Left lobe of liver (tissue), 2 donors: ENCODE measurements around the gene CYP26C1. TPM values are rescaled to one million over a fixed set of nuclear protein-coding genes. Genes with fewer than 3 reads are reported as not detected.
A peak's percentile ranks its signal among the peaks of the same experiment; 100 is the strongest.
"Not testable (repeated sequence)": the region's sequence is repeated elsewhere in the genome, so short reads cannot be mapped to it uniquely, and the experiment has no call there.

Source experiments
- ATAC-seq: fragments of 200-7000 bp; cut with Tn5 transposase; one replicate; pipeline ENCODE4 v1.9.1; 2020; ENCODE audit warnings: mild to moderate bottlenecking, moderate library complexity
- DNase-seq: peaks from one replicate; pipeline ENCODE4 v3.0.0-alpha.2; 2020; ENCODE audit warnings: low spot score
- total RNA-seq: library from RNA; stranded (reverse); gene quantifications from one replicate; pipeline ENCODE4 v1.2.1, GENCODE V29; 2021
- donor health status: DM: no; HTN: no; CAD: no; lungs with moderate emphysema.
- donor health status: DM: no; HTN: yes; CAD: no.

CYP26C1 gene
- total RNA-seq, 1 donor from 2014 or later: 0.08 TPM

DNA sequence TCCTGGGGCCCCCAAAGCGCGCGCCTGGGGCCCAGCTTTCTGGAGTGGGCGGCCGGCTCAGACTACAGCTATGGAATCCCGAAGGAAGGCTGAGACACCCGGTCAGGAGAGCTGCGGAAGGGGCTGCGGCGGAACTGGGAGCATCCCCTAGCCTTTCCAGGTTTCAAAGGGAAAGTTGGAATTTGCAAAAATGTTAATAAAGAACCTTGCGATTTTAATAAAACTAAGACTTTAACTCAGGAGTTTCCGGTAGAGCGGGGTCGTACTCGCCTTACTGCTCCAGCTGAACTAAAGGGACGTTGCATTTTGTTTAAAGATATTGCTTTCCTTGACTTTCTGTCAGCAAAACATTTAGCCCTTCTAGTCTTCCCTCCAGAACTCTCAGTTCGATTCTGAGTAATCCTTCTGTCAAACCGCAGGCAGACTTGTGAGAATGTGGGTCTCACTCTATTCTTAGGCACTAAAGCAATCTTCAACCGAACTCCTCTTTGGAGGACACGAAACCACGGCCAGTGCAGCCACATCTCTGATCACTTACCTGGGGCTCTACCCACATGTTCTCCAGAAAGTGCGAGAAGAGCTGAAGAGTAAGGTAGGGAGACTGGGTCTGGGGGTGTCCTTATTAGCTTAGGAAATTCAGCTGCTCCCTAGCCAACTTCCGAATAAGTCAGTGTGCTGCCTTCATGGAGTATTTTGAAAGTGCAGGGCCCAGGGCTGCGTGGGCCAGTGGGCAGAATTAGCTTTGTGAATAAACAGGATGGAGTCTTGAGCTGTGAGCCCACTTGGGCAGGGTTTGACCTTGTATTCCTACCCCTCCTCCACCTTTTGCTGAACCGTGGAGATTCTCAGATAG is 15.0 kb downstream of the CYP26C1 start:
- no peak for DNase-seq
- ATAC-seq: no peak

DNA sequence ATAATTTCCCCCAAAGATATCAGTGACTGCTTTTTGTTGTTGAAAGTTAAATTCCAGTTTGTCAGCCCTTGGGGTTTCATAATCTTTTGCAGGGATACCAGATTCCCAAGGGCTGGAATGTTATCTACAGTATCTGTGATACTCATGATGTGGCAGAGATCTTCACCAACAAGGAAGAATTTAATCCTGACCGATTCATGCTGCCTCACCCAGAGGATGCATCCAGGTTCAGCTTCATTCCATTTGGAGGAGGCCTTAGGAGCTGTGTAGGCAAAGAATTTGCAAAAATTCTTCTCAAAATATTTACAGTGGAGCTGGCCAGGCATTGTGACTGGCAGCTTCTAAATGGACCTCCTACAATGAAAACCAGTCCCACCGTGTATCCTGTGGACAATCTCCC is 16.3 kb downstream of the CYP26C1 start:
- ATAC-seq: no peak
- DNase-seq: no peak

DNA sequence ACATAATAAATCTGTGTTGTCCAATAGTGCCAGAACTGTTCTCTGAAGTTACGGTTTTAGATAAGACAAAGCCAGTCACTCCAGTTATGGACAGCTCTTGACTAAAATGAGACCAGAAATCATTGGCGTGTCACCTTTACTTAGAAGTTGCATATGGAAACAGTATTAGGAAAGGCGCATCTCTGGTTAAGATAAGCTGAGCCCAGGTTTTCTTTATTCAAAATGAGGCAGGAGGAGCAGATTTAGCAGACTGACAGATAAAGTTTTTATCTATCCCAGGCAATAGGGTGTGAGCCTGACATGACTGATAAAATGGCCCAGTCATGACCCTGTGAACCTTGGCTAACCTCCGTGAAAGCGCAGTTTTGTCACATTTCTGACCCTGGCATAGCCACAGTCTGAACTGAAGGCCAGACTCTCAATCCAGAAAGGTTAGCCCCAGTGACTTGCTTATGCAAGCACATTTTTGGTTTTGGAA is 17.3 kb downstream of the CYP26C1 start:
- DNase-seq (peak; percentile 93), ATAC-seq (peak; percentile 69)

DNA sequence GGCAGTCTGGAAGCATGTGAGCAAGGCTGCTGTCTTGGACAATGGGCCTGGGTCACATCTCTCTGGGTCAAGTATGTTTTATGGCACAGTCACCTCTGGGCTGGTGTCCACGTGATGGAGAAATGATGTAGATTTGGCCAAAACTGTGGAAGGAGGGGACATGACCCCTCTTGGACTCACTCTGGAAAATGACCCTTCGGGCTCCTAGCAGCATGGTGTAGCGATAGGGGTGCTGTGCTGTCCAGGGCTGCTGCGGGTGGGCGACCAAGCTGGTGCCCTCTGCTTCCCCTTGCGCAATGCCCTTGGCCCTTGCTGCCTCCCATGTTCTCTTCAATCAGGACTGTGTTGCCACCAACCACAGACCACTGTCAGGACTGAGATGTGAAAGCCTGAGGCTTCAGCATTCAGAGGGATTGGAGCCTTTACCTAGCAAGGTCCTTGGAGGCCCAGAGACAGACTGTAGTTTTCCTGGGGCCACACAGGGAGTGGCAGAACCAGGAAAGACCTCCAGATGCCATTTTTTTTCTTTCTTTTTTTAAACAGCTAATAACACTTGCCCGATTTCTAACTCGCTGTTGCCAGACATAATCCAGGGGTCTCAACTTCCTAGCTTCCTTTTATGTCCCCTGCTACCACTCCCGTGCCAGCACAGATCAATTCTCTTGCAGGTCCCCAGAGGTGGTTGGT is 19.2 kb downstream of the CYP26C1 start:
- ATAC-seq: peak; percentile 61
- peak; percentile 67 for DNase-seq

DNA sequence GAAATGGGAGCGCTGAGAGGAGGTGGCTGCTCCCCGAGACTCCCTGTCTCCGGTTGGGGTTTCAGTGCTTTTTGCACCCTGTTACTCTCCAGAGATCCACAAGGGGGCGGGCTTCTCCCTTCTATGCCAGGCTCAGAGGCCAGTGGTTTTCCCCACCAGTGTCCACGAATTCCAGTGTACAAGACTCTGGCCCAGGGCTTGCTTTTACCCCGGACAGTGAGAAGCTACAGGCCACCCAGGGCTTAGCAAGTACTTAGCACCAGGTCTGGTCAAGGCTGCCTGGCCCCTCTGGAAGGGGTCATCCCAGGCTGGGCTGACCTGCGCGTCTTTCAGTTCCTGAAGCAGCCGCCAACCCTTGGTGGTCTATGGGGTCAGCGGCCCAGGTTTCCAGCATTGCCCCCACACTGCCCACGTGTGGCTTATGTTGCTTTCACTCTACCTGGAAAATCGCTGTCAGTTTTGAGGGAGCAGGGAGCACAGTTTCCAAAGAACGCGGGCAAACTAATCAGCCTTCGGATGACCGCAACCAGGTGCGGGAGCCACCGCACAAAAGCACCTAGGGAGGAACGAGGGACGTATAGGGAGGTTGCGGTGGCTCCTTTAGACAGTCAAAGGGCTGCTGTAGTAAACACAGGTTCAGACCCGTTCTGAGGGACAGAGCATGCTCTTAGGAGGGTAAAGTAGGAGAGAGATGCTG is 19.9 kb downstream of the CYP26C1 start:
- ATAC-seq (peak; percentile 82), DNase-seq (peak; percentile 72)

DNA sequence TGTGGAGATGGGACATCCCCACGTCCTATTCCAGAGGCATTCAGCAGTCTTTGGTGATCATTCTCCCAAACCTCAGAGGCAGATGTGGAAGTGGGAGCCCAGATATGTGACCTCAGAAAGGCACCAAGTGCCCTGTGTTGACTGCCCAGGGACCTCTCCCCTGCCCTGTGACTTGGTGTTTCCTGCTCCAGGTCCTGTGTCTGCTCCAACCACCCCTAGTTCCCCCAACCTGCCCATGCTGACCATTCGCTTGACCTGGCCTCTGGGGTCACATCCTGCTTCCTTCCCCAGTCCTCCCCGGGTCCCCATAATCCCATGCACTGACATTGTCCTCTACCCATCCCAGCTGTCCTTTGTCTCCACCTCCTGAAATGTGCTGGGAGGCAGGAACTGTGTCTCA is 20.7 kb downstream of the CYP26C1 start:
- ATAC-seq (no peak), DNase-seq (no peak)

DNA sequence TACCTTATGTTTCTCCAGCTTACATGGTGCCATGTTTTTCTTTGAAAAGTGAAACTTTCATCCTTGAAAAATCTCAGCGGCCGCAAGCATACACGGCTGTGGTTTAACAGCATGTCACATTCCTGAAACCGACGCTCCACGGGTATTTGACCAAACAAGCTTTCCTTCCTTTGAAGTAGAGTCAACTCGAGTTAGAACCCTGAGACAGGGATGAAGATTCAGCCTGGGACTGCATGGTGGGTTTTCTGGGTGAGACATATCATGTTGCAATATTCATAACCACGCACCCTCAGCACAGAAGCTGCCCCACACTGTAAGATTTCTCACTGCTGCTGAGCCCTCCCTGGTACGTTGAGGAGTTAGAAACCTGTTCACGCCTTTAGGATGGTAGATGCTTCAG is 21.2 kb downstream of the CYP26C1 start:
- ATAC-seq (no peak), DNase-seq (no peak)

DNA sequence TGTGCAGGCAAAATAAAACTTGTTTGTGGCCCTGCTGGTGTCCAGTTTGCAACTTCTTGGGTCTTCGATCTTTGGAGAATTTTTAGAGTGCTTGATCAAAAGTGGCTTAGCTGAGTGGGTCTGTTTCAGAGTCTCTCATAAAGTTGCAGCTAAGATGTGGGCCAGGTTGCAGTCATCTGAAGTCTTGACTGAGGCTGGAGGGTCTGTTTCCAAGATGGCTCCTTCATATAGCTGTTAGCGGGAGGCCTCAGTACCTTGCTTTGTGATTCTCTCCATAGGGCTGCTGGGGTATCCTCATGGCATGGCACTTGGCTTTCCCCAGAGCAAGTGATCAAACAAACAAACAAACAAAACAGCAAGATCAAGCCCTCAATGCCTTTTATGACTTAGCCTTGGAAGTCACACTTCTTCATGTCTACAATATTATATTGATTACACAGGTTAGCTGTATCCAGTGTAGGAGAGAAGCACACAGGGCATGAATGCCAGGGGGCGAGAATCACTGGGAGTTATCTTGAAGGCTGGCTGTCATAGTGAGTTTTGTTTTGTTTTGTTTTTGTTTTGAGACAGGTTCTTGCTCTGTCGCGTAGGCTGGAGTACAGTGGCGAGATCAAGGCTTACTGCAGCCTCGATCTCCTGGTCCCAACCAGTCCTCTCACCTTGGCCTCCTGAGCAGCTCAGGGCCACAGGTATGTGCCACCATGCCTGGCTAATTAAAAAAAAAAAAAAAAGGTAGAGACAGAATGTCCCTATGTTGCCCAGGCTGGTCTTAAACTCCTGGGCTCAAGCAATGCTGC is 23.3 kb downstream of the CYP26C1 start:
- no peak for ATAC-seq
- DNase-seq: no peak

DNA sequence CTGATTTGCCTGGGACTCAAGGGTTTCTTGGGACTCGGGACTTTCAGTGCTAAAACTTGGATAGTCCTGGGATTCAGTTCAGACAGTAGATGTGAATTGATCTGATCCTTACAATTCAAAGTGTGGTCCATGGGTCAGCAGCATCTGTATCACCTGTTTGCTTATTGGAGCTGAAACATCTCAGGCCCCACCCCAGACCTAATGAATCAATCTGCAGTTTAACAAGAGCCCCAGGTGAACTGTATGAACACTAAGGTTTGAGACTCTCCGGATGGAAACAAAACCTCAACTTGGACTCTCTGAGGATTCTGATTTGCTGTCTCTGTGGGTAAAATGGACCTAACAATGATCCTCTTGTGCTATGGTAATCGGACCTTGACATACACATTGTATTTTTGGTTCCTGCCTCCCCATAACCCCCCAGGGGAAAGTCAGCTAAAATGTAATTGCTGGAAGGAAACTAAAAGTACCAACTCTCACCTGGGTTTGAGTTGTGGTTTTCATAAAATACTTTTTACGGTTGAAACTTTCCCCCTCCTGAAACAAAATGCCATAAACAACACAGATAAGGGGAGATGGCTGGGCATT is 24.8 kb downstream of the CYP26C1 start:
- no peak for ATAC-seq
- no peak for DNase-seq

DNA sequence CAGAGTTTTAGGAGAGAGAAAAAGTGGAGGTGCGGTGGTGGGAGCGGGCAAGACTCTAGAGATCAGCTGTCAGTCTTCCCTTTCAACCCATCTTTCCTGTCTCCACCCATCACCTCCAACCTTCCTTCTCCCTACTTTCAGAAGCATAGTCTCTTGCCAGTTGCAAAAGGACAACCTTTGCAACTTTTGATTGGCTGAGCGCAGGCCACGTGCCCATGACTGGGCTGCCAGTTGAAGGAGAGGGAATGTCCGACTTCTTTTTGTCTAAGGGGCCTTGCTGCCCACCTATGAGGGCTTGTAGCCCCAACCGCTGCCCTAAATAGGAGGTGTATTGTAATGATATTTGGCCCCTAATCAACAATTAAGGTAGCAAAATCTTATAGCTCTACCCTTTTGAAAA is 25.7 kb downstream of the CYP26C1 start:
- ATAC-seq: no peak
- no peak for DNase-seq

DNA sequence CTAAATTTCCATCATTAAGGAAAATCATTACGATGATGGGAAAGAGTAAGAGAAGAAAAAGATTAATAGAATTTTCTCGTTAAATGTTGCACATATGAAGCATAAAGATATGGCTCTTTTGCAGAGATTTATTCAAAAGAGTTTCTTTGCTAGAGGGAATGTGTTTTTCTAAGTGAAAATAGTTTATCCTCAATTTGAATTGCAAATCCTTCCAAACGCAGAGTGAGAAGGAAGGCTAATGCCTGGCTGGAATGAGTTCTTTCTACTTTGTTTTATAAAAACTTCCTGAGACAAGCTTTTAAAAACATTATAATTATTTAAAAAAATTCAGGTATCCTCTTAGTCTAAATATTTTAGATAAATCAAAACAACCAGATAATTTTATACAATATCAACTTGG is 27.2 kb downstream of the CYP26C1 start:
- no peak for ATAC-seq

DNA sequence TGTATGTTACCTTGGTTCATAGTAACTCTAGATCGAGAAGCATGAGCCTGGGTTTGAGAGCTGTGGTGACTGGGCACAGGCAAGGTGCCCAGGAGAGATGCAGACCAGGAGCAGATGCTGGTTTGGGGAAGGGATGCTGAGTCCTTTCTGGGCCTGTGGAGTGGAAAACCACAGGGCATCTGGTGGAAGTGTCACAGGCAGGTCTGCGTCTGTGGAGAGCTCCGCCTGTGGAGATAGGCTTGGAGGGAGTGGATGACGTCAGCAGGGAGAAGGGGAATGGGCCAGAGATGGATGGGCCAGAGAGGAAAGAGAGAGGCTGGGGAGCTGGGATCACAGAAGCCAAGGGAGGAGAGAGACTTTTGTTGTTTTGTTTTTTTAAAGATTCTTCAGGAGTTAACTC is 27.9 kb downstream of the CYP26C1 start:
- no peak for DNase-seq
- ATAC-seq: no peak

More for the DNA sequence above, 27.2 kb downstream of the CYP26C1 start:
- no peak for DNase-seq

DNA sequence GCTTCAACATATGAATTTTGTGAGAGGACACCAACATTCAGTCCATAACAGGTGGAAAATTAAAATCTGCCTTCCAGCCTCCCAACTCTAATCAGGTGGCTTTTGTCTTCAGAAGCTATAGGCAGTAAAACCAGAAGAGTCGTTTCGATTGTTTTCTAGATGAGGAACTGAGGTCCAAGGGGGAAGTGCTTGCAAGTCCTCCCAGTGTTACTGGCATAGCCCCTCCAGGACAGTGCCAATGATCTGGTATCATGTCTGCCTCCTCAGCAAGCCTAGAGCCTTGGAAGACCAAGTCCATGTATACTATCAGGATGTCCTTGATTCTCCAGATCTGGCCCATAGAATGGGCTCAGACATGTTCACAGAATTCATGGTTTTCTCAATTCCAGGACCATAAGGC is 30.0 kb downstream of the CYP26C1 start:
- no peak for ATAC-seq
- DNase-seq: no peak

DNA sequence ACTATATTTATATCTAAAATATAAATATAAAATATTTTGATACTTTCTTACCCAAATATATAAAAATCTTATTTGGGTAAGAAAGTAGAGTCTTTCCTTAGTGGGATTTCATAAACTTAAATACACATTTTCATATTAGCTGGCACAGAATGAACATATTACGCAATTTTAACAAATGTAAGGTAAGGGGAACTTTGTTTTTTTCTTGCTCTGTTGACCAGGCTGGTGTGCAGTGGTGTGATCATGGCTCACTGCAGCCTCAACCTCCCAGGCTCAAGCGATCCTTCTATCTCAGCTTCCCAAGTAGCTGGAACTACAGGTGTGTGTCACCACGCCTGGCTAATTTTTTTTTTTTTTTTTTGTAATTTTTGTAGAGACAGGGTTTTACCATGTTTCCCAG is 31.4 kb downstream of the CYP26C1 start:
- no peak for DNase-seq
- ATAC-seq: no peak

DNA sequence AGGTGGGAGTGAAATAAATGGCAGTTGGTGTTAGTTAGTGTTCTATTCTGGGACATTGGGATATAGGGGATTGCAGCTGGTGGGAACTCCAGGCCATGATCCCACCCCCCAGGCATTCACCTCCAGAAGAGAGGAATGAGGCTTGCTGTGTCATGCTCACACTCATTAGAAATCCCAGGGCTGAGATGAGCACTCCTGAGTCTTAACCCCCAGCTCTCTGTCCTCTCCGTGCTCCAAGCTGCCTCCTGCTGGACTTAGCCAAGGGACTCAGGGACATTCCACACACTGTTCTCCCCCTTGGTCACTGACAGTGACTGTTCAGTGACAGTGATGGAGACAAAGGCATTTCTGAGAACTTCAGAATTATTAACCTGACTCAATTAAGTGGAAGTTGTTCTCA is 34.6 kb downstream of the CYP26C1 start:
- DNase-seq: no peak
- no peak for ATAC-seq

DNA sequence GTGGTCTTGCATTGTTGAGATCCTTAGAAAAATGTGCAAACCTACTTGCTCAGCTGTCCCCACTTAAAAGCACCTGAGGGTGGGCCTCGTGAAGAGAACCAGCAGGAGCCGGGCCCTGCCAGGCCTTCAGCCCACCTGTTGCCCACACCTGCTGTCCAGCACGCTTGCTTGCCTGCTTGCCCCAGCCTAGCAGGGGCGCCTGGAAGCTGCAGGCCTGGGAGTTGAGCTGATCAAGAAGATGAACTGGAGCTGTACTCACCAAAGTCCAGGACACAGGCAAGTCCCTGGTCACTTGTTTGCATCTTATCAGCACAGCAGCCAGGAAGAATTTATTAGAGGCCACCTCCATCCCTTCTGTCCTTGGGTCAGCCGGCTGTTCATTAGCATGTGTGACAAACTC is 36.3 kb downstream of the CYP26C1 start:
- no peak for ATAC-seq
- no peak for DNase-seq

DNA sequence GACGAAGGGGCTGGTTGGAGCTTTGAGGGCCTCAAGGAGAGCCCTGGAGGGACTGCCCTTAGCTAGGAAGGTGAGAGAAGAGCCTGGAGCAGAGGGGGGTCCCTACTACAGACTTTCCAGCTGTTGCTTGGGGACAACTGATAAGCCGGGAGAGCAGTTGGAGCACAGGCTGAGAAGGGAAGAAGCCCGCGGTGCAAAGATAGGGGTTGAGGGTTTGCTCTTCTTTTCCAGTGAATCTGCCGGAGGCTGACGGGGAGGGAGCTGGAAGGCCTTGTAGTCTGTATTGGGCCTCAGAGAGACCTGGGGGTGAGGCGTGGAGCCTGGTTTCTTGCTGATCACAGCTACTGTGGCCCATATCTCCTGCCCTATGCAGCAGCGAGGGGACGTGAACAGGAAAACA is 36.8 kb downstream of the CYP26C1 start:
- ATAC-seq: no peak
- DNase-seq: no peak

DNA sequence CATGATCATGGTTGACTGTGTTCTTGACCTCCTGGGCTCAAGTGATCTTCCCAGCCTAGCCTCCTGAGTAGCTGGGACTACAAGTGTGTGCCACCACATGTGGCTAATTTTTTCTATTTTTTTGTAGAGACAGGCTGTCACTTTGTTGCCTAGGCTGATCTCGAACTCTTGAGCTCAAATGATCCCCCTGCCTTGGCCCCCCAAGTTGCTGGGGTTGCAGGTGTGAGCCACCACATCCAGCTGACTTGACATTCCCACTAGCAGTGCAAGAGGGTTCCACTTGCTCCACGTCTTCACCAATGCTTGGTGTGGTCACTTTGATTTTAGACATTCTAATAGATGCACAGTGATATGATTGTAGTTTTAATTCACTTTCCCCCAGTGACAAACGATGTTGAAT is 38.2 kb downstream of the CYP26C1 start:
- no peak for DNase-seq
- no peak for ATAC-seq

DNA sequence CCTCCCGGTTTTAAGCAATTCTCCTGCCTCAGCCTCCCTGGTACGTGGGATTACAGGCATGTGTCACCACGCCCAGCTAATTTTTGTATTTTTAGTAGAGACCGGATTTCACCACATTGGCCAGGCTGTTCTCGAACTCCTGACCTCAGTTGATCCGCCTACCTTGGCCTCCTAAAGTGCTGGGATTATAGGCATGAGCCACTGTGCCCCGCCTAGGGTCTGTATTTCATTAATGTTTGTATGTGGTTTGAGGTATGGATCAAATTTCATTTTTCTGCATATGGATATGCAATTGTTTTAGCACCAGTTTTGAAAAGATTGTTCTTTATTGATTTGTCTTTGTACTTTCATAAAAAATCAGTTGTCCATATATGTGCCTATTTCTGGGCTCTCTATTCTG is 39.1 kb downstream of the CYP26C1 start:
- no peak for DNase-seq
- ATAC-seq: no peak

DNA sequence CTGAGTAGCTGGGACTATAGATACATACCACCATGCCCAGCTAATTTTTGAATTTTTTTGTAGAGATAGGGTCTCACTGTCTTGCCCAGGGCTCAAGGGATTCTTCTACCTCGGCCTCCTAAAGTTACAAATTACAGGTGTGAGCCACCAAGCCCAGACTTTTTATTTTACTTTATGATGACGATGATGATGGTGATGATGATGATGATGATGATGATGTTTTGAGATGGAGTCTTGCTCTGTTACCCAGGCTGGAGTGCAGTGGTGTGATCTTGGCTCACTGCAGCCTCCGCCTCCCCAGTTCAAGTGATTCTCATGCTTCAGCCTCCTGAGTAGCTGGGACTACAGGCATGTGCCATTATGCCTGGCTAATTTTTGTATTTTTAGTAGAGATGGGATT is 40.5 kb downstream of the CYP26C1 start:
- not testable (repeated sequence) for ATAC-seq, DNase-seq
